GM21360 (cell line): Measurements from ENCODE around the gene TMEM165.
"Not testable (repeated sequence)": the region's sequence is repeated elsewhere in the genome, so short reads cannot be mapped to it uniquely, and the experiment has no call there.

Experiments used
- ATAC-seq: cut with Tn5 transposase; IDR thresholded peaks from one replicate; pipeline ENCODE4 v1.9.1; 2021; ENCODE audit warnings: mild to moderate bottlenecking, moderate library complexity; ENCODE audit not compliant: unreplicated experiment

Gene TMEM165

GRCh38 chr4:55395529-55396307 lies at the start of gene TMEM165:
TSS of gene TMEM165 (plus strand) at chr4:55395957. CDS start at chr4:55396190, 233 bp downstream.
- ATAC-seq, result peak; percentile 90

- ATAC-seq, result peak; percentile 94
Observed at GRCh38 chr4:55345980-55346850, 49.5 kb upstream of the TMEM165 start, which contains the start of gene SRD5A3. TSS of gene SRD5A3 (plus strand) at chr4:55346242. CDS start at chr4:55346337, 95 bp downstream.

GRCh38 chr4:55346851-55347255 lies 48.9 kb upstream of the TMEM165 start:
- no peak for ATAC-seq

GRCh38 chr4:55347610-55348228 lies 48.0 kb upstream of the TMEM165 start:
- ATAC-seq, result no peak

- no peak for ATAC-seq
Observed at GRCh38 chr4:55348466-55348865, 47.3 kb upstream of the TMEM165 start.

GRCh38 chr4:55350870-55351269 lies 44.9 kb upstream of the TMEM165 start:
- not testable (repeated sequence) for ATAC-seq

GRCh38 chr4:55351824-55352223 lies 43.9 kb upstream of the TMEM165 start:
- ATAC-seq, result no peak

- no peak for ATAC-seq
Observed at GRCh38 chr4:55352726-55353125, 43.0 kb upstream of the TMEM165 start.

- not testable (repeated sequence) for ATAC-seq
Observed at GRCh38 chr4:55353228-55353747, 42.5 kb upstream of the TMEM165 start.

- no peak for ATAC-seq
Observed at GRCh38 chr4:55354648-55355047, 41.1 kb upstream of the TMEM165 start.

GRCh38 chr4:55355555-55355954 lies 40.2 kb upstream of the TMEM165 start:
- ATAC-seq, result no peak

GRCh38 chr4:55356991-55357461 lies 38.7 kb upstream of the TMEM165 start:
- ATAC-seq, result no peak

- no peak for ATAC-seq
Observed at GRCh38 chr4:55358246-55358645, 37.5 kb upstream of the TMEM165 start.

GRCh38 chr4:55358668-55359067 lies 37.1 kb upstream of the TMEM165 start:
- peak; percentile 77 for ATAC-seq

- no peak for ATAC-seq
Observed at GRCh38 chr4:55359397-55359916, 36.3 kb upstream of the TMEM165 start.

- ATAC-seq, result not testable (repeated sequence)
Observed at GRCh38 chr4:55362938-55363337, 32.8 kb upstream of the TMEM165 start.

GRCh38 chr4:55363691-55364351 lies 31.9 kb upstream of the TMEM165 start:
- no peak for ATAC-seq

GRCh38 chr4:55364691-55365344 lies 30.9 kb upstream of the TMEM165 start:
- no peak for ATAC-seq

GRCh38 chr4:55365345-55365728 lies 30.4 kb upstream of the TMEM165 start:
- ATAC-seq, result no peak

GRCh38 chr4:55366621-55367020 lies 29.1 kb upstream of the TMEM165 start:
- no peak for ATAC-seq
